A549 (cell line): ENCODE results near the gene TRIP13.

Experiments
- BCL3 ChIP-seq: fragments of >200 bp; sonication (Bioruptor Twin); formaldehyde crosslinking; IDR thresholded peaks from 3 replicates; pipeline ENCODE4 v1.6.1; 2016
- BHLHE40 ChIP-seq: IDR thresholded peaks from 2 replicates; pipeline ENCODE4 v1.6.1; 2012; ENCODE audit warnings: low read depth, low read length, inconsistent platforms
- EP300 ChIP-seq, 2 experiments: fragments of >200 bp; sonication (Bioruptor Twin); formaldehyde crosslinking; IDR thresholded peaks; 2 replicates in 1 of 2; 3 replicates in 1 of 2; pipeline ENCODE4 v1.6.1; 2016 to 2017
- HDAC2 ChIP-seq: fragments of 200-600 bp; sonication (generic); IDR thresholded peaks from 2 replicates; pipeline ENCODE4 v1.6.1; 2016
- PHF8 ChIP-seq: fragments of 200-600 bp; sonication (generic); IDR thresholded peaks from 2 replicates; pipeline ENCODE4 v1.6.1; 2016; ENCODE audit warnings: low read depth, mild to moderate bottlenecking, antibody characterized with exemption, moderate library complexity, borderline replicate concordance
- ZNF302 ChIP-seq: fragments of 250-450 bp; sonication (Bioruptor Pico); IDR thresholded peaks from 2 replicates; pipeline ENCODE4 v1.9.0; 2021; ENCODE audit warnings: inconsistent platforms, mild to moderate bottlenecking, moderate library complexity
- TF ChIP-seq, protein P1 (sequence below): fragments of >200 bp; sonication (Bioruptor Twin); formaldehyde crosslinking; IDR thresholded peaks from 3 replicates; pipeline ENCODE4 v1.5.1; 2016
- TF ChIP-seq, protein P2 (sequence below): fragments of 200-600 bp; sonication (generic); IDR thresholded peaks from 2 replicates; pipeline ENCODE4 v1.6.1; 2016; ENCODE audit warnings: antibody characterized with exemption, mild to moderate bottlenecking, moderate library complexity
- TF ChIP-seq, protein P3 (sequence below): IDR thresholded peaks from 2 replicates; pipeline ENCODE4 v1.6.1; 2012

- TF ChIP-seq, protein P1, sequence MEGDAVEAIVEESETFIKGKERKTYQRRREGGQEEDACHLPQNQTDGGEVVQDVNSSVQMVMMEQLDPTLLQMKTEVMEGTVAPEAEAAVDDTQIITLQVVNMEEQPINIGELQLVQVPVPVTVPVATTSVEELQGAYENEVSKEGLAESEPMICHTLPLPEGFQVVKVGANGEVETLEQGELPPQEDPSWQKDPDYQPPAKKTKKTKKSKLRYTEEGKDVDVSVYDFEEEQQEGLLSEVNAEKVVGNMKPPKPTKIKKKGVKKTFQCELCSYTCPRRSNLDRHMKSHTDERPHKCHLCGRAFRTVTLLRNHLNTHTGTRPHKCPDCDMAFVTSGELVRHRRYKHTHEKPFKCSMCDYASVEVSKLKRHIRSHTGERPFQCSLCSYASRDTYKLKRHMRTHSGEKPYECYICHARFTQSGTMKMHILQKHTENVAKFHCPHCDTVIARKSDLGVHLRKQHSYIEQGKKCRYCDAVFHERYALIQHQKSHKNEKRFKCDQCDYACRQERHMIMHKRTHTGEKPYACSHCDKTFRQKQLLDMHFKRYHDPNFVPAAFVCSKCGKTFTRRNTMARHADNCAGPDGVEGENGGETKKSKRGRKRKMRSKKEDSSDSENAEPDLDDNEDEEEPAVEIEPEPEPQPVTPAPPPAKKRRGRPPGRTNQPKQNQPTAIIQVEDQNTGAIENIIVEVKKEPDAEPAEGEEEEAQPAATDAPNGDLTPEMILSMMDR, result no peak
- TF ChIP-seq EP300 (IDR thresholded peaks at IDR 0.05) (no peak), ZNF302 (no peak), BHLHE40 (no peak), HDAC2 (no peak), PHF8 (no peak), BCL3 (no peak)
- TF ChIP-seq, protein P2, sequence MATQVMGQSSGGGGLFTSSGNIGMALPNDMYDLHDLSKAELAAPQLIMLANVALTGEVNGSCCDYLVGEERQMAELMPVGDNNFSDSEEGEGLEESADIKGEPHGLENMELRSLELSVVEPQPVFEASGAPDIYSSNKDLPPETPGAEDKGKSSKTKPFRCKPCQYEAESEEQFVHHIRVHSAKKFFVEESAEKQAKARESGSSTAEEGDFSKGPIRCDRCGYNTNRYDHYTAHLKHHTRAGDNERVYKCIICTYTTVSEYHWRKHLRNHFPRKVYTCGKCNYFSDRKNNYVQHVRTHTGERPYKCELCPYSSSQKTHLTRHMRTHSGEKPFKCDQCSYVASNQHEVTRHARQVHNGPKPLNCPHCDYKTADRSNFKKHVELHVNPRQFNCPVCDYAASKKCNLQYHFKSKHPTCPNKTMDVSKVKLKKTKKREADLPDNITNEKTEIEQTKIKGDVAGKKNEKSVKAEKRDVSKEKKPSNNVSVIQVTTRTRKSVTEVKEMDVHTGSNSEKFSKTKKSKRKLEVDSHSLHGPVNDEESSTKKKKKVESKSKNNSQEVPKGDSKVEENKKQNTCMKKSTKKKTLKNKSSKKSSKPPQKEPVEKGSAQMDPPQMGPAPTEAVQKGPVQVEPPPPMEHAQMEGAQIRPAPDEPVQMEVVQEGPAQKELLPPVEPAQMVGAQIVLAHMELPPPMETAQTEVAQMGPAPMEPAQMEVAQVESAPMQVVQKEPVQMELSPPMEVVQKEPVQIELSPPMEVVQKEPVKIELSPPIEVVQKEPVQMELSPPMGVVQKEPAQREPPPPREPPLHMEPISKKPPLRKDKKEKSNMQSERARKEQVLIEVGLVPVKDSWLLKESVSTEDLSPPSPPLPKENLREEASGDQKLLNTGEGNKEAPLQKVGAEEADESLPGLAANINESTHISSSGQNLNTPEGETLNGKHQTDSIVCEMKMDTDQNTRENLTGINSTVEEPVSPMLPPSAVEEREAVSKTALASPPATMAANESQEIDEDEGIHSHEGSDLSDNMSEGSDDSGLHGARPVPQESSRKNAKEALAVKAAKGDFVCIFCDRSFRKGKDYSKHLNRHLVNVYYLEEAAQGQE, result no peak
- TF ChIP-seq, protein P3, sequence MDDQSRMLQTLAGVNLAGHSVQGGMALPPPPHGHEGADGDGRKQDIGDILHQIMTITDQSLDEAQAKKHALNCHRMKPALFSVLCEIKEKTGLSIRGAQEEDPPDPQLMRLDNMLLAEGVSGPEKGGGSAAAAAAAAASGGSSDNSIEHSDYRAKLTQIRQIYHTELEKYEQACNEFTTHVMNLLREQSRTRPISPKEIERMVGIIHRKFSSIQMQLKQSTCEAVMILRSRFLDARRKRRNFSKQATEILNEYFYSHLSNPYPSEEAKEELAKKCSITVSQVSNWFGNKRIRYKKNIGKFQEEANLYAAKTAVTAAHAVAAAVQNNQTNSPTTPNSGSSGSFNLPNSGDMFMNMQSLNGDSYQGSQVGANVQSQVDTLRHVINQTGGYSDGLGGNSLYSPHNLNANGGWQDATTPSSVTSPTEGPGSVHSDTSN, result no peak
Measured at GRCh38 chr5:955886-956761, 63.4 kb downstream of the TRIP13 start.
